Hematopoietic multipotent progenitor cell treated with erythropoietin and hydrocortisone succinate and interleukin-3 and kit ligand, for 6 days (in vitro differentiated cells): Measurements from ENCODE around the gene CYP1B1.
"Not testable (repeated sequence)": the region's sequence is repeated elsewhere in the genome, so short reads cannot be mapped to it uniquely, and the experiment has no call there.

ENCODE experiments used
- DNase-seq: peaks from one replicate; pipeline ENCODE4 v3.0.0-alpha.2; 2015

CYP1B1 gene

GRCh38 chr2:38032946-38033345 is 43.0 kb downstream of the CYP1B1 start:
- DNase-seq: no peak

DNA sequence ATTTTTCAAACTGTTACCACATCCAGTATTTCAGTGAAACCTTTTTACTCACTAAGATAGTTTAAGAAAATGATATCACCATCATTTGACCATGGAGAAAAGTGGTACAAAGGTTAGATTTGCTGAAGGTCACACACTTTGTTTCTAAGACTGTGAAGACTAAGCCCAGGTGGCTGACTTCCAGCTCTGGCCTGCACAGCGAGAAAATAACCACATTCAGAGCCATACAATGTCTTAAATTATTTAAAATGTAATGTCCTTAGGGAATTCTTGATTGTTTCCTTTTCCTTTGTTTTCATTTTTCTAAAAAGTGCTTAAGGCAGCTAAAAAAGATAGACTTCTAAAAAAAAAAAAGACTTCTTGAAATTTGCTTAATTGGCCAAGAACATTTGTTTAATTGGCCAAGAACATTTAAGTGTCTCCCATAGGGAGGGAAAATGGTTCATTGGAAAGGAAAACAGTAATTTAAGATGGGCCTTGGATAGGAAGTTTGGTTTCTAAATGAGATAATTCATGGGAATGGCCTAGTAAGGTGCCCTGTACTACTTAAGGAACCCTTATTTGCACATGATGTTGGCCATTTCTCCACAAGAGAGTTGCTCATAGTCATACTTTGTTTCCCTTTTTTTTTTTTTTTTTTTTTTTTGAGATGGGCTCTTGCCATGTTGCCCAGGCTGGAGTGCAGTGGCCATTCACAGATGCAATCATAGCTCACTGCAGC is 45.2 kb downstream of the CYP1B1 start:
- no peak for DNase-seq

- DNase-seq: no peak
Measured at GRCh38 chr2:38029512-38029911, 46.4 kb downstream of the CYP1B1 start.

- DNase-seq: no peak
Measured at GRCh38 chr2:38028829-38029228, 47.1 kb downstream of the CYP1B1 start.

GRCh38 chr2:38026846-38027245 is 49.1 kb downstream of the CYP1B1 start:
- no peak for DNase-seq

DNA sequence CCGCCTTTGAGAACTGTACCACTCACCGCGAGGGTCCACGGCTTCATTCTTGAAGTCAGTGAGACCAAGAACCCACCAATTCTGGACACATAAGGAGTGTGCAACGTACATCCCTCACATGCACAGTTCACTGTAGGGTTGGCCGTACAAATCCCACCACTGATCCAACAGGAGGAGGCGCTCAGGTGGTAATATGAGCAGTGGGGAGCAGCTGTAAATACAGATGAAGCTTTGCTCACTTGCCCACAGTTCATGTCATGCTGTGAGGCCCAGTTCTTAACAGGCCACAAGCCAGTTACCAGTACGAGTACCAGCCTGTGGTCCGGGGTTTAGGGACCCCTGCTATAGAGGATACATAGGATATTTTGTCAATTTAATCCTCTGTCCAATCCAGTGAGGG is 54.4 kb downstream of the CYP1B1 start:
- no peak for DNase-seq

- DNase-seq: not testable (repeated sequence)
Measured at GRCh38 chr2:38020359-38021069, 55.4 kb downstream of the CYP1B1 start.

- DNase-seq: no peak
Measured at GRCh38 chr2:38017836-38018235, 58.1 kb downstream of the CYP1B1 start.
